HepG2 (cell line): Measurements from ENCODE around the gene LRRC4C.

ENCODE experiments used
- ATM ChIP-seq: fragments of 450-650 bp; IDR thresholded peaks from 2 replicates; pipeline ENCODE4 v1.7.1; 2017; ENCODE audit warnings: mild to moderate bottlenecking, borderline replicate concordance
- CTCF ChIP-seq: sonication (generic); formaldehyde crosslinking; IDR thresholded peaks from 2 replicates; pipeline ENCODE4 v1.5.0; 2020; ENCODE audit warnings: mild to moderate bottlenecking, missing genetic modification reagents, moderate library complexity
- ELK4 ChIP-seq: sonication (generic); formaldehyde crosslinking; IDR thresholded peaks from 2 replicates; pipeline ENCODE4 v1.9.0; 2021; ENCODE audit warnings: missing genetic modification reagents, borderline replicate concordance
- HNF1B ChIP-seq: sonication (generic); formaldehyde crosslinking; IDR thresholded peaks from 2 replicates; pipeline ENCODE4 v1.5.1; 2020; ENCODE audit warnings: mild to moderate bottlenecking, moderate library complexity, missing genetic modification reagents
- HNF4G ChIP-seq, 2 experiments: sonication (generic) in 1 of 2; formaldehyde crosslinking in 1 of 2; IDR thresholded peaks; 2 replicates each; pipeline versions ENCODE4 v1.4.0 to v1.6.1; 2011 to 2020; ENCODE audit warnings: borderline replicate concordance in 2 of 2, low read depth in 2 of 2, mild to moderate bottlenecking in 2 of 2, low read length in 1 of 2, missing genetic modification reagents in 1 of 2, moderate library complexity in 1 of 2
- MAZ ChIP-seq, 2 experiments: sonication (generic) in 1 of 2; formaldehyde crosslinking in 1 of 2; IDR thresholded peaks; 2 replicates each; pipeline versions ENCODE4 v1.5.0 to v1.6.1; 2012 to 2020; ENCODE audit warnings: low read depth in 2 of 2, mild to moderate bottlenecking in 2 of 2, borderline replicate concordance in 1 of 2, improper control_type of control experiment in 1 of 2, low read length in 1 of 2, missing genetic modification reagents in 1 of 2, moderate library complexity in 1 of 2
- NONO ChIP-seq, 2 experiments: fragments of 450-650 bp in 1 of 2; sonication (generic) in 1 of 2; formaldehyde crosslinking in 1 of 2; IDR thresholded peaks in 1 of 2; conservative IDR thresholded peaks in 1 of 2; 2 replicates each; pipeline versions ENCODE4 v1.6.1 to v1.8.0; 2017 to 2022; ENCODE audit warnings: mild to moderate bottlenecking in 1 of 2, missing genetic modification reagents in 1 of 2, moderate library complexity in 1 of 2
- POLR2A ChIP-seq, 2 experiments: IDR thresholded peaks; 2 replicates each; pipeline ENCODE4 v1.6.1; 2011; ENCODE audit warnings: low read depth in 2 of 2, low read length in 2 of 2, mild to moderate bottlenecking in 1 of 2, moderate library complexity in 1 of 2; ENCODE audit not compliant: insufficient read depth in 1 of 2
- POLR2AphosphoS5 ChIP-seq: IDR thresholded peaks from 2 replicates; pipeline ENCODE4 v1.6.1; 2012; ENCODE audit warnings: low read depth, low read length
- REST ChIP-seq, 2 experiments: IDR thresholded peaks; 2 replicates each; pipeline ENCODE4 v1.6.1; 2011 to 2012; ENCODE audit warnings: low read length in 2 of 2, borderline replicate concordance in 1 of 2, low read depth in 1 of 2, mild to moderate bottlenecking in 1 of 2, moderate library complexity in 1 of 2
- RFX5 ChIP-seq: IDR thresholded peaks from 2 replicates; pipeline ENCODE4 v1.6.1; 2011; ENCODE audit warnings: low read depth, low read length, improper control_type of control experiment
- TRIM24 ChIP-seq: sonication (generic); formaldehyde crosslinking; IDR thresholded peaks from 2 replicates; pipeline ENCODE4 v1.8.0; 2022; ENCODE audit warnings: mild to moderate bottlenecking, missing genetic modification reagents
- ZFYVE20 ChIP-seq: sonication (generic); formaldehyde crosslinking; IDR thresholded peaks from 2 replicates; pipeline ENCODE4 v1.8.0; 2023; ENCODE audit warnings: low read depth, mild to moderate bottlenecking, moderate library complexity, missing genetic modification reagents, borderline replicate concordance
- ZNF230 ChIP-seq: sonication (generic); formaldehyde crosslinking; IDR thresholded peaks from 2 replicates; pipeline ENCODE4 v1.4.0; 2020; ENCODE audit warnings: mild to moderate bottlenecking, missing genetic modification reagents

GRCh38 chr11:40276960-40277359, 1182.5 kb downstream of the LRRC4C start:
- TF ChIP-seq RFX5 (no peak), MAZ (IDR thresholded peaks at IDR 0.05; ENCODE audit: borderline replicate concordance, low read depth, low read length) (no peak), MAZ (CRISPR knock-in tag; IDR thresholded peaks at IDR 0.05; ENCODE audit: low read depth) (no peak), ZNF230 (CRISPR knock-in tag) (no peak), POLR2AphosphoS5 (no peak), ATM (no peak), CTCF (no peak), HNF4G (IDR thresholded peaks at IDR 0.05; ENCODE audit: borderline replicate concordance, low read depth, low read length) (no peak), HNF4G (CRISPR knock-in tag; IDR thresholded peaks at IDR 0.05; ENCODE audit: borderline replicate concordance, low read depth) (no peak), NONO (IDR thresholded peaks at IDR 0.05) (no peak), NONO (CRISPR knock-in tag; conservative IDR thresholded peaks at IDR 0.05) (no peak), ZFYVE20 (CRISPR knock-in tag) (no peak), TRIM24 (CRISPR knock-in tag) (no peak), POLR2A (IDR thresholded peaks at IDR 0.05; ENCODE audit: insufficient read depth in 1 of 2, low read depth in 2 of 2, low read length in 2 of 2) (no peak), REST (IDR thresholded peaks at IDR 0.05; ENCODE audit: borderline replicate concordance in 1 of 2, low read depth in 1 of 2, low read length in 2 of 2) (no peak), ELK4 (CRISPR knock-in tag) (no peak), HNF1B (CRISPR knock-in tag) (no peak)
